Measurements from ENCODE around the gene SPSB4. TPM values are rescaled to one million over a fixed set of nuclear protein-coding genes. Genes with fewer than 3 reads are reported as not detected.

SPSB4 gene
- total and polyA plus RNA-seq, 2 donors (not counting 1 experiment from before 2014, with no cell fraction given): not detected

GRCh38 chr3:141092663-141093062, 41.5 kb downstream of the SPSB4 start:
- Histone ChIP-seq H3K4me3 (ENCODE audit: control extremely low read depth in 1 of 5, extremely low read depth in 1 of 5, insufficient read depth in 1 of 5, low read depth in 2 of 5, low read length in 4 of 5) (no peak overlapping the region), H4K20me1 (ENCODE audit: control insufficient read depth, insufficient read depth, low read length, poor library complexity, severe bottlenecking) (no peaks in the 10 kb centered on the region), H3K4me2 (replicated peaks; ENCODE audit: low read depth, low read length, poor library complexity, severe bottlenecking) (no peak overlapping the region), H2AFZ (ENCODE audit: insufficient read depth, low read depth, low read length, poor library complexity, severe bottlenecking) (no peak overlapping the region), H3K27ac (ENCODE audit: low read length in 2 of 2) (no peak overlapping the region), H3K4me1 (ENCODE audit: control insufficient read depth in 2 of 2, insufficient read depth in 2 of 2, low read length in 2 of 2) (no peaks in the 10 kb centered on the region), H3K9me3 (ENCODE audit: control extremely low read depth in 1 of 3, control insufficient read depth in 2 of 3, insufficient read depth in 1 of 3, low read length in 2 of 3) (no peaks in the 10 kb centered on the region), H3K27me3 (replicated peaks in 1 of 4; ENCODE audit: control extremely low read depth in 1 of 4, control insufficient read depth in 3 of 4, insufficient read depth in 4 of 4, low read length in 3 of 4) (no peaks in the 10 kb centered on the region), H3K36me3 (replicated peaks in 1 of 2; ENCODE audit: control extremely low read depth in 1 of 2, control insufficient read depth in 1 of 2, extremely low read depth in 1 of 2, insufficient read depth in 2 of 2, low read length in 1 of 2) (no peaks in the 10 kb centered on the region), H3K9ac (ENCODE audit: low read length) (no peak overlapping the region), H3K79me2 (ENCODE audit: control insufficient read depth, insufficient read depth, low read length) (no peaks in the 10 kb centered on the region)
- CTCF ChIA-PET: interaction anchor here (2.6 kb wide), 1 partner anchor 13 kb away, joined by 6 read pairs; no protein-coding TSS in a partner anchor
- Mint-ChIP-seq H3K4me1 (no peaks in the 10 kb centered on the region), H3K27me3 (no peaks in the 10 kb centered on the region), H3K4me3 (no peak overlapping the region), H3K27ac (no peak overlapping the region), H3K9me3 (ENCODE audit: insufficient read depth) (no peaks in the 10 kb centered on the region)
- intact Hi-C loops (cut with micrococcal nuclease): no loop called here
- 86% methylated on average over 6 of the region's 6 CpGs for WGBS (ENCODE audit: insufficient coverage)
- no peak for ATAC-seq (ENCODE audit: low read depth)
- POLR2A ChIA-PET: no interaction called here
- TF ChIP-seq EZH2 (IDR thresholded peaks at IDR 0.05; ENCODE audit: borderline replicate concordance, insufficient read depth, low read depth, low read length, poor library complexity, severe bottlenecking) (no peak), CTCF (IDR thresholded peaks at IDR 0.05) (no peak)
- no peak for DNase-seq

- no peaks in the 10 kb centered on the region for H4K20me1 ChIP-seq (ENCODE audit: control insufficient read depth, insufficient read depth, low read length, poor library complexity, severe bottlenecking)
- H3K79me2 ChIP-seq (ENCODE audit: control insufficient read depth, insufficient read depth, low read length): no peaks in the 10 kb centered on the region
- H3K27me3 ChIP-seq (replicated peaks in 1 of 4; ENCODE audit: control extremely low read depth in 1 of 4, control insufficient read depth in 3 of 4, insufficient read depth in 4 of 4, low read length in 3 of 4): no peaks in the 10 kb centered on the region
- 82% methylated on average over 4 of the region's 5 CpGs for WGBS (ENCODE audit: insufficient coverage)
- H2AFZ ChIP-seq (ENCODE audit: insufficient read depth, low read depth, low read length, poor library complexity, severe bottlenecking): no peak overlapping the region
- CTCF ChIA-PET: interaction anchor here (2.6 kb wide), 1 partner anchor 12 kb away, joined by 6 read pairs; no protein-coding TSS in a partner anchor
- ATAC-seq (ENCODE audit: low read depth) (no peak), DNase-seq (no peak)
- no peak overlapping the region for H3K4me3 ChIP-seq (ENCODE audit: control extremely low read depth in 1 of 5, extremely low read depth in 1 of 5, insufficient read depth in 1 of 5, low read depth in 2 of 5, low read length in 4 of 5)
- no peak overlapping the region for H3K4me3 Mint-ChIP-seq
- POLR2A ChIA-PET: no interaction called here
- H3K4me1 Mint-ChIP-seq: no peaks in the 10 kb centered on the region
- H3K4me2 ChIP-seq (replicated peaks; ENCODE audit: low read depth, low read length, poor library complexity, severe bottlenecking): no peak overlapping the region
- H3K4me1 ChIP-seq (ENCODE audit: control insufficient read depth in 2 of 2, insufficient read depth in 2 of 2, low read length in 2 of 2): no peaks in the 10 kb centered on the region
- no peak overlapping the region for H3K27ac ChIP-seq (ENCODE audit: low read length in 2 of 2)
- no peak overlapping the region for H3K27ac Mint-ChIP-seq
- no peaks in the 10 kb centered on the region for H3K36me3 ChIP-seq (replicated peaks in 1 of 2; ENCODE audit: control extremely low read depth in 1 of 2, control insufficient read depth in 1 of 2, extremely low read depth in 1 of 2, insufficient read depth in 2 of 2, low read length in 1 of 2)
- intact Hi-C loops (cut with micrococcal nuclease): no loop called here
- TF ChIP-seq EZH2 (IDR thresholded peaks at IDR 0.05; ENCODE audit: borderline replicate concordance, insufficient read depth, low read depth, low read length, poor library complexity, severe bottlenecking): no peak
- no peak for TF ChIP-seq CTCF (IDR thresholded peaks at IDR 0.05)
- H3K27me3 Mint-ChIP-seq: no peaks in the 10 kb centered on the region
- no peaks in the 10 kb centered on the region for H3K9me3 Mint-ChIP-seq (ENCODE audit: insufficient read depth)
- H3K9me3 ChIP-seq (ENCODE audit: control extremely low read depth in 1 of 3, control insufficient read depth in 2 of 3, insufficient read depth in 1 of 3, low read length in 2 of 3): no peaks in the 10 kb centered on the region
- no peak overlapping the region for H3K9ac ChIP-seq (ENCODE audit: low read length)
These were observed 42.2 kb downstream of the SPSB4 start for GRCh38 chr3:141093397-141093796.
